Loucy (cell line): ENCODE measurements around the gene FLT3.

Experiments
- EZH2phosphoT487 ChIP-seq: fragments of 200-600 bp; IDR thresholded peaks from 2 replicates; pipeline ENCODE4 v1.6.1; 2018; ENCODE audit warnings: antibody characterized with exemption, mild to moderate bottlenecking, moderate library complexity, borderline replicate concordance
- TF ChIP-seq, protein P1 (sequence below): fragments of 200-600 bp; sonication (generic); conservative IDR thresholded peaks from 2 replicates; pipeline ENCODE4 v1.5.1; 2014; ENCODE audit warnings: mild to moderate bottlenecking, antibody characterized with exemption, low read length

DNA sequence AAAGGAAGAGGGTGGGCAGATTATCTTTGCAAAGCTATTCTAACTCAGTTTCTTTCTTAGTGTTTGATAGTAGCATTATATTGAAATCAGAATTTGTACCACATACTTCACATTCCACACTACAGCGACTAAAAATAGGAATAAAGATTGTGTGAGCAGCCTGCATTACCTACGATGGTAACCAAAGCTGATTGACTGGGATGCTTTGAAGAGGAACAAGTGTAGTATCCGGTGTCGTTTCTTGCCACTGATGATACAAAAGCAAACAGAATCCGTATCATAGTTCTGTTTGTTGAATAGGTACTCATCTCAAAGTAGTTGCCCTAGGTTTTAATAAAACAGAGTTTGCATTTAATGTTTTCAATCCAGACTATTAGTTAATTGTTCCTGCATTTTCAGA, 51.2 kb downstream of the FLT3 start:
- TF ChIP-seq EZH2phosphoT487: no peak
- TF ChIP-seq, protein P1, sequence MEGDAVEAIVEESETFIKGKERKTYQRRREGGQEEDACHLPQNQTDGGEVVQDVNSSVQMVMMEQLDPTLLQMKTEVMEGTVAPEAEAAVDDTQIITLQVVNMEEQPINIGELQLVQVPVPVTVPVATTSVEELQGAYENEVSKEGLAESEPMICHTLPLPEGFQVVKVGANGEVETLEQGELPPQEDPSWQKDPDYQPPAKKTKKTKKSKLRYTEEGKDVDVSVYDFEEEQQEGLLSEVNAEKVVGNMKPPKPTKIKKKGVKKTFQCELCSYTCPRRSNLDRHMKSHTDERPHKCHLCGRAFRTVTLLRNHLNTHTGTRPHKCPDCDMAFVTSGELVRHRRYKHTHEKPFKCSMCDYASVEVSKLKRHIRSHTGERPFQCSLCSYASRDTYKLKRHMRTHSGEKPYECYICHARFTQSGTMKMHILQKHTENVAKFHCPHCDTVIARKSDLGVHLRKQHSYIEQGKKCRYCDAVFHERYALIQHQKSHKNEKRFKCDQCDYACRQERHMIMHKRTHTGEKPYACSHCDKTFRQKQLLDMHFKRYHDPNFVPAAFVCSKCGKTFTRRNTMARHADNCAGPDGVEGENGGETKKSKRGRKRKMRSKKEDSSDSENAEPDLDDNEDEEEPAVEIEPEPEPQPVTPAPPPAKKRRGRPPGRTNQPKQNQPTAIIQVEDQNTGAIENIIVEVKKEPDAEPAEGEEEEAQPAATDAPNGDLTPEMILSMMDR: no peak
